Measurements from ENCODE around the gene SUPT3H. TPM values are rescaled to one million over a fixed set of nuclear protein-coding genes. Genes with fewer than 3 reads are reported as not detected.

SUPT3H gene
- total RNA-seq, 3 donors from 2014 or later: 3.0 to 8.1 (median 3.5) TPM

DNA sequence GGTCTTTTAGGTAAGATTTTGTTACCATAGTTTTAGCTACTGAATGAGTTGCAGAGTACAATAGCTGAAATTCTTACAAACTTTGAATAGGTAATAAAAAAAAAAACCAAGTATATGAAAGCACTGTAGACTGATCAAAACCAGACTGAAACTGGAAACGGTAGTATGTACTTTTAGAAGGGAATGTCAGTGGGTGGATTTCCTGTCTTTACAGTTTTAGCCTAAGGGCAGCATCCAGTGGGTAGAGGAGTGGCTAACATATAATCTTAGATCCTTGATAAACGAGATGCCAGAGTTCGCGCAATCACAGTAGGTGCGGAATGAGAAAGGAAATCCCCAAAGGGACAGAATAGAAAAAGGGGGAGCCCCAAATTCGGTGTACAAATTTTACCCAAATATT lies 435.5 kb downstream of the SUPT3H start:
- TF ChIP-seq, protein P1, sequence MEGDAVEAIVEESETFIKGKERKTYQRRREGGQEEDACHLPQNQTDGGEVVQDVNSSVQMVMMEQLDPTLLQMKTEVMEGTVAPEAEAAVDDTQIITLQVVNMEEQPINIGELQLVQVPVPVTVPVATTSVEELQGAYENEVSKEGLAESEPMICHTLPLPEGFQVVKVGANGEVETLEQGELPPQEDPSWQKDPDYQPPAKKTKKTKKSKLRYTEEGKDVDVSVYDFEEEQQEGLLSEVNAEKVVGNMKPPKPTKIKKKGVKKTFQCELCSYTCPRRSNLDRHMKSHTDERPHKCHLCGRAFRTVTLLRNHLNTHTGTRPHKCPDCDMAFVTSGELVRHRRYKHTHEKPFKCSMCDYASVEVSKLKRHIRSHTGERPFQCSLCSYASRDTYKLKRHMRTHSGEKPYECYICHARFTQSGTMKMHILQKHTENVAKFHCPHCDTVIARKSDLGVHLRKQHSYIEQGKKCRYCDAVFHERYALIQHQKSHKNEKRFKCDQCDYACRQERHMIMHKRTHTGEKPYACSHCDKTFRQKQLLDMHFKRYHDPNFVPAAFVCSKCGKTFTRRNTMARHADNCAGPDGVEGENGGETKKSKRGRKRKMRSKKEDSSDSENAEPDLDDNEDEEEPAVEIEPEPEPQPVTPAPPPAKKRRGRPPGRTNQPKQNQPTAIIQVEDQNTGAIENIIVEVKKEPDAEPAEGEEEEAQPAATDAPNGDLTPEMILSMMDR (IDR thresholded peaks at IDR 0.05): no peak
- H3K9me3 ChIP-seq: peaks cover 5% of the 10 kb centered on the region
- H3K4me3 ChIP-seq: no peak overlapping the region
- H3K36me3 ChIP-seq (ENCODE audit: low read depth): no peaks in the 10 kb centered on the region
- DNase-seq (no peak), ATAC-seq (no peak)
- intact Hi-C loops (cut with DNase I, micrococcal nuclease): no loop called here
- no peaks in the 10 kb centered on the region for H3K4me1 ChIP-seq (ENCODE audit: low read depth)

DNA sequence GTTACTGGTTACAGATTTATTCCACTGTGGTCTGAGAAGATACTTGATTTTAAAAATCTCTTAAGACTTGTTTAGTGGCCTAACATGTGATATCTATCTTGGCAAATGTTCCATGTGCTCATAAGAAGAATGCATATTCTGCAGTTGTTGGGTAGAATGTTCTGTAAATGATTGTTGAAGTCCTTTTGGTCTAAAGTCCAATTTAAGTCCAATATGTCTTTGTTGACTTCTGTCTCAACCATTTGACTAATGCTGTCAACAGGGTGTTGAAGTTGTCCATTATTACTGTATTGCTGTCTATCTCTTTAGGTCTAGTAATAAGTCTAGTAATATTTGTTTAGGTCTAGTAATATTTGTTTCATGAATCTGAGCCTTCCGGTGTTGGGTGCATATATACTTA lies 437.4 kb downstream of the SUPT3H start:
- H3K36me3 ChIP-seq (ENCODE audit: low read depth): no peaks in the 10 kb centered on the region
- DNase-seq (no peak), ATAC-seq (no peak)
- intact Hi-C loops (cut with DNase I, micrococcal nuclease): no loop called here
- H3K4me1 ChIP-seq (ENCODE audit: low read depth): no peaks in the 10 kb centered on the region
- TF ChIP-seq, protein P1 (IDR thresholded peaks at IDR 0.05): no peak
- H3K9me3 ChIP-seq: no peaks in the 10 kb centered on the region
- no peak overlapping the region for H3K4me3 ChIP-seq

DNA sequence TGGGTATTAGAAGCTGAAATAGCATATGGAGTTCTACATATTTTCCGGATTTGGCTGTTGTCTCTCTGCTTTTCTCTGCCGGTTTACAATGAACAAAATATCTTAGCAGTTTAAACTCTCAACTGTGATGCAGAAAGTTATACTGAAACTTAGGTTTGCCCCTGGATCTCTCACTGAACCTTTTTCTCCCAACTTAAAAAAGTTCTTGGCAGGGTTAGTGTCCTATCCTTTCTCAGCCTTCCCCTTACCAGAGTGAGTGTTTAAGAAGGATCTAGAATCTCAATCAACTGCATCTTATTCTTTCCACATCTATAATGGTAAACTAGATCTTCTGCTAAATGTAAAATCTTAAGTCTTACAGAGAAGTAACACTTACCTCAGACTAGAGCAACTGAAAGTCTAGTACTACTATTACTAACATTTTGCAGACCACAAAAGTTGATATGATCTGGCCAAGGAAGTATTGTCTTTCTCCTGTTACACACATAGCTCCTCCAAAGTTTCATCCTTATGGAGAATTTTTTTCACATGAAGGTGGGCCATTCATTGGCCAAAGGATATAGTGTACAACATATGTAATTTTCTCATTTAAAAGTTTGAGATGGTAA lies 441.9 kb downstream of the SUPT3H start:
- no peak for DNase-seq
- intact Hi-C loops (cut with DNase I, micrococcal nuclease): no loop called here
- H3K9me3 ChIP-seq: no peaks in the 10 kb centered on the region
- no peak for ATAC-seq
- H3K4me1 ChIP-seq (ENCODE audit: low read depth): no peaks in the 10 kb centered on the region
- no peaks in the 10 kb centered on the region for H3K36me3 ChIP-seq (ENCODE audit: low read depth)
- H3K4me3 ChIP-seq: no peak overlapping the region
- TF ChIP-seq, protein P1 (IDR thresholded peaks at IDR 0.05): no peak

DNA sequence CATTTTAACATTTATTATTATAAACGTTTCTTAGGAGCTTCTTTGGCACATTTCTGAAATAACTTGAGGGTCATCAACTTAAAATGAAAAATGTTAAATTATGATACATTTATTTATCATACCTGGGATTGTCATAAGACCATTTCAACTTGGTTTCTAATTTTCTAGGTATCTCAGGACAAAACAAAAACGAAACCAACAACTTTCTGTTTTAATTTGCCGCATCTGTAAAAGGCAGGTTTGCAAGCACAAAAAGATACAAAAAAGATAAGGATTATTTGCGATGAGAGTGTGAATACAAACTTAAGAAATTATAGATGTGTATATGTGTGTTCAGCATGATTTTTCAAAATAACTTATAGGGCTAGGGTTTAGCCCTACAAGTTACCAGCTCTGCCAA lies 444.6 kb downstream of the SUPT3H start:
- Histone ChIP-seq H3K9me3 (no peaks in the 10 kb centered on the region), H3K4me3 (no peak overlapping the region), H3K4me1 (ENCODE audit: low read depth) (no peaks in the 10 kb centered on the region), H3K36me3 (ENCODE audit: low read depth) (no peaks in the 10 kb centered on the region)
- intact Hi-C loops (cut with DNase I, micrococcal nuclease): no loop called here
- no peak for DNase-seq
- TF ChIP-seq, protein P1 (IDR thresholded peaks at IDR 0.05): no peak
- no peak for ATAC-seq

DNA sequence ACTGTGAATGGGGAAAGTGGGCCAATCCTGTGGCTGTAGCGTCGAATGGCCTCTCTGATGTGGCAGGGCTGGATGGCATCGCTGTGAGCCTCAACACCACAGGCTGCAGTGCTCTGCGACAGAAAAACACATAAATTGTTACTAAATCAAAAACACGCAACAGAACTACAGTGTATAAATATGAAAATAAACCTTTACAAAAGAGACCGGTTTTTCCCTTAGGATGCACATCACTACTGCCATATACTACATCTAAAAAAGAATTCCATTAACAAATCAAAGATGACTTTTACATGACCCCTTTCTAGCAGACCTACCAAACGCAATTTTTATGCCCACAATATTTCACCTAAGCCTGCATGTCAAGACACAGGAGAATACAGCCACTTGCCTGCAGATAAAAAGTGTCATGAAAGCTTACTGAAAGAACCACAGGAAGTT lies 445.1 kb downstream of the SUPT3H start:
- TF ChIP-seq, protein P1 (IDR thresholded peaks at IDR 0.05): no peak
- intact Hi-C loops (cut with DNase I, micrococcal nuclease): no loop called here
- DNase-seq: no peak

DNA sequence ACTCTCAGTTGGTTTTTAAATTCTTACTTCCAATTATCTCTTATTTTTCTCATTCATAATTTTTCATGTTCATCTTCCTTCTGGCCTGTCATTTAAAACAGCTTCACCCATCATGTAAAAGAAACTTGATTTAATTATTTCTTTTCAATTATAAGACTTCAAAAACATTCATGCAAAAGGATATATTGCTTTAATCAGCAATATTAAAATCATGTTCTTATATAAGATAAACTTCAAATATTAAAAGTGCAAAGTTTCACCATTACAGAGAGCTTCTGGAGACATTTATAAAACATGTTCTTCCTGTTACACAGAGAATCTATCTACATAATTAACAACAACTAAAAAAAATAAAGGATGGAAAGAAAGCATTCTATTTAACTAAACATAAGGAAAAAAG lies 446.3 kb downstream of the SUPT3H start:
- intact Hi-C loops (cut with DNase I, micrococcal nuclease): no loop called here
- Histone ChIP-seq H3K36me3 (ENCODE audit: low read depth) (no peaks in the 10 kb centered on the region), H3K4me3 (no peak overlapping the region), H3K9me3 (no peaks in the 10 kb centered on the region), H3K4me1 (ENCODE audit: low read depth) (no peaks in the 10 kb centered on the region)
- DNase-seq (no peak), ATAC-seq (no peak)
- TF ChIP-seq, protein P1 (IDR thresholded peaks at IDR 0.05): no peak

More for the DNA sequence above, 445.1 kb downstream of the SUPT3H start:
- Histone ChIP-seq H3K9me3 (no peaks in the 10 kb centered on the region), H3K4me1 (ENCODE audit: low read depth) (no peaks in the 10 kb centered on the region), H3K4me3 (no peak overlapping the region), H3K36me3 (ENCODE audit: low read depth) (no peaks in the 10 kb centered on the region)
- ATAC-seq: no peak

Measured in mucosa of descending colon (tissue), 3 donors.